ENCODE data around the gene SMARCA2.

The SMARCA2 gene

DNA sequence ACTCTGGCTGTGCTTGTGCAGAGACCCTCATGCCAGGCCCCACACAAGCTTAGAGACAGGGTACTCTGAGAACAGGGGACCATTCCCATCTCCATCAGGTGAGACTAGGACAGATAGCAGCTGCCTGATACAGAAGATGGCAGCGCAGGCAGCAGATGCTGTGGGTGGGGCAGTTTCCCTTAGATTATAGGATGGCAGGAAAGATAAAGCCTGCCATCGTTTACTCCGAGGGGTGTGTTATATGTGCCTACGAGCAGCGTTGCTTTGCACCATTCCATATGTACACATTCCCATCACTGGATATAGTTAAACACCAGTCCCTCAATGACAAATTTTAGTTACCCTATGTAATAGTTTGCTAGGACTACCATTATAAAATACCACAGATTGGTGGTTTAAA is 135.2 kb downstream of the SMARCA2 start:
- DNase-seq: no peak

DNA sequence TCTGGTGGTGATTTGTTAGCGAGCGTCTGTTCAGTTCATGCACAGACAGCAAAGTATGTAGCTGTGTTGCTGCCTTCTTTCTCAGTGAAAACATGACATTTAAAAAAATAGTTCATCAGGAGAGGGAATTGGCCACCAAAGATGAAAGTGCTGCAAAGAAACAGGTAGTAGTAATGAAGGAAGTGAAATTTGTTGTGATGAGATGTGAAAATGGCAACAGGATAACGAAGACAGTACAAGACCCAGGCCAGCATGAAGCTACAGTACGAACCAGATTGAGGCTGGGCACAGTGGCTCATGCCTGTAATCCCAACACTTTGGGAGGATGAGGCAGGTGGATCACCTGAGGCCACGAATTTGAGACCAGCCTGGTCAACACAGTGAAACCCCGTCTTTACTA is 136.0 kb downstream of the SMARCA2 start:
- no peak for DNase-seq

DNA sequence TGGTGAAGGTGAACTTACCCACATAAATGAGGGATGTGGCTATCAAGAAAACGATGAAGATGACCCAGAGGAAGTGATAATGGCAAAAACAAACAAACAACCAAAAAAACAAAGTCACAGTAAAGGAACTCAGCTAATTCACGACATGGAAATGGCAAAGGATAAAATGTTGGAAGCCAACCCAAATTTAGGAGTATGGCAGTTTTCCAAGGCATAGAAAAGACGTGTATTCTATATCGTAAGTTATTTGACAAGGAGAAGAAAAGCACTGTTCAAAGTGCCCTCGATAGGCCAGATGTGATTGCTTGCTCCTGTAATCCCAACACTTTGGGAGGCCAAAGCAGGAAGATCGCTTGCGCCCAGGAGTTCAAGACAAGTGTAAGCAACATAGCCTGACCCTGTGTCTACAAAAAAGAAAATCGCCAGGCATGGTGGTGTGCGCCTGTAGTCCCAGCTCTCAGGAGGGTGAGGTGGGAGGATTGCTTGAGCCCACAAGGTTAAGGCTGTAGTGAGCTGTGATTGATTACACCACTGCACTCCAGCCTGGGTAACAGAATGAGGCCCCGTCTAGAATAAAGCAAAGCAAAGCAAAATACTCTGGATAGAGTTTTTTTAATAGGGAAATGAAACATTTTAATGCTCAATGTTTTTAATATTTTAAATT is 138.0 kb downstream of the SMARCA2 start:
- DNase-seq: no peak

DNA sequence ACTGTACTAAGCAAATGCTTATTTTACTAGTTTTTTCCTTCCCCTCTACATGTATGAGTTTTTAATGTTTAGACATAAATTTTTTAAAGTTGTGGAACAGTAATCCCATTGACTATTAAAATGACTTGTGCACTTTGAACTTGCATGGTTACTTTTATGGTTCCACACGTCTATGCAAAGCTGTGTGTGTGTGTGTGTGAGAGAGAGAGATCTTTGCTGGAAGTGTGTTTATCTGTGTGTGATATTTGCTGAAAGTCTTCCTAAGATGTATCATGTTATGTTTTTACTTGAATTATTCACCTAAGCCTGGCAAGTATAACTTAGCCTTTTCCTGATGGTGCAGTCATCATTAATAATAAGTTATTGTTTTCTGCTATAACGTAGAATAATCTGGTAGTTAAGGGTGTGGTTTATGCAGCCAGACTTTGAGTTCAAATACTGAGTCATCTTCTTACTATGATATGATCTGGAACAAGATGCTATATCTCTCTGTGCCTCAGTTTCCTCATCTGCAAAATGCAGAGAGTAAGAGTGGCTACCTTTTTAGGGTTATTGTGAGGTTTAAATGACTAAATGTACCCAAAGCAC is 138.6 kb downstream of the SMARCA2 start:
- DNase-seq: no peak

DNA sequence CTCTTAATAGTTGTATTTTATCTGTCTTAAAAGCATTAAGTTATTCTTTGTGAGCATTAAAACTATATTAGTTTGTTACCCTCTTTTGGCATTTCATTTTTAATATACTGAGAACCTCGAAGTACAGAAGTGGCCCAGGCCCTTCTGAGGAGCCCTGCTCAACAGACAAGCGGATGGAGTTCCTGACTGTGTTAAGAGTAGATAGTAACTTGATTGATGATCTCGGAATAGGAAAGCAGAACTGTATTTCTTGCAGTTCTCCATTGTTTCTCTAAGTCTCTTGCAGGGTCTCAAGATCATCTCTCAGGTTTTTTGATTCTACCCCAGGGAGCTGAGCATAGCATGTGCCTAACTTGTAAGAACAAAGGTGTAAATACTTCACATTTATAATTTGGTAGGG is 139.6 kb downstream of the SMARCA2 start:
- DNase-seq: no peak

DNA sequence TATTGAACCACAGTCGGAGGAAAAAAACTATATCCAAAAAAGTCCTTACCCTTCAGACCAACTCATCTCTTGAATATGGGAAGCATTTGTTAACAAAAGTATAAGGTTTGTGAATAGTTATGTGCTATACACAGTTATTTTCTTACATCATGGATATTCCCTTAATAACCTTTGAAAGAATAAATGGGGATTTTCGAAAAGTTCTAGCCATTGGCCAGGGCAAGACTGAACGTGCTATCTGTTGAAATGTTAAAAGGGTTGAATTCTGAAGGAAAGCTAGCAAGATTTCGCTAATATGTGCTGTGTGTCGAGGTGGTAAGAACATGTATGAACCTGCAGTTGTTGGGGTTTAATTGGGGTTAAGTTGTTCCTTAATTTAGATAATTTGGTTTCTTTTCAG is 140.8 kb downstream of the SMARCA2 start:
- no peak for DNase-seq

DNA sequence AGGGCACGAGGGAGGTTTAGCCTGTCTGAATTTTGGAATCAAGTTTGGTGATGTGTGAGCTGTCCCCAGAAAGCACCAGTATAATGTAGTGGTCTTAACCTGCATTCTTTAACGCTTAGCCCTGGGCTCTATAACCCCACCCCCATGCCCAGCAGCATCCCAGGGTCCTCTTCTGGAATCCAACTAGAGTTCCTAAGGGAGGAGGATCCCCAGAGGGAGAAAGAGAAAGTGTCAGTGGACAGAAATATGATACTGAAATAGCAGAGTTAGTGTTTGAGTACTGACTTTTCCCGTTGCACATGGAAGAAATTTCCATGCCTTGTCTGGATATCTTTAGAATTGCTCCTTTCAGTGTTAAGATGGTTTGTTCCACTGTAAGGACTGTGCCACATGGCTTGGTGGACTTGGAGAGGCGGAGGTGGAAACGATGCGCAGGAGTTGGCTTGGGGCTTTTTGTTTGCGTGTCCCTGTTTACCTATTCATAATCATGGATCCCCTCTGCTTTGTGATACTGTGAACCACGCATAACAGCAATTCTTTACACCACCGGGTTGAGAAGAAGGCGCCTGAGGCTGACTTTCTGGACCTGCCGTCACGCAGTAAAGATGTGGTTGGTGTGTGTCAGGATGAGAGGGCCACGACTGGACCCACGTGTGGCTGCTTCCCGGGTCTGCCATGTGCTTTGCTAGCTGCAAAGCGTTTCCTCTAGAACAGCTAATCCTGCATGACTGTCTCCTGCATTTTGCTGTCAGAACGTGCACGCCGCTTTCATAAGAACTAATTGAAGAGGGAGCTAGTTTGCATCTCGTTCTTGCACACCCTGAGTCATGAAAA is 142.3 kb downstream of the SMARCA2 start:
- DNase-seq: no peak

DNA sequence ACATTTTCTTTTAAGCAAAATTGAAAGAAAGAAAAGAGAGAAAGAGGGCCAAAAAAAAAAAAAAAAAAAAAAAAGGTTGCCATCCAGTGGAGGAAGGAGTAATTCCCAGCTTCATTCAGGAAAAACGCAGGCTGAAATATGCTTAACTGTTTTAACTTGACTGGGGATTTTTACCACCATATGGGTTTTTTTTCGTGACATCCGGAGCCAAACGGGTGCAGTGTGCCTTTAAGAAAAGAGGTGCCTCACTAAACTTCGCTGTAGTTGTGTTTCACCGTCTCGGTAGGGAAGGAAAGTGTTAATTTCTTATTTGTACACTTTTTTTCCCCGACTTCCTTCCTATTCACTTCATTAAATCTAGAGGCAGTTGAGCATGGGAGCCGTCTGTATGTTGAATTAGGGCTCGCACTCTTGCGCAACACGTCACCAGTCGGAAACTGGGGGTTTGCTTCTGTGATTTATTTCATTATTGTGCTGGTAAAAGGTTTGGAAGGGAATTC is 143.0 kb downstream of the SMARCA2 start:
- DNase-seq: no peak

DNA sequence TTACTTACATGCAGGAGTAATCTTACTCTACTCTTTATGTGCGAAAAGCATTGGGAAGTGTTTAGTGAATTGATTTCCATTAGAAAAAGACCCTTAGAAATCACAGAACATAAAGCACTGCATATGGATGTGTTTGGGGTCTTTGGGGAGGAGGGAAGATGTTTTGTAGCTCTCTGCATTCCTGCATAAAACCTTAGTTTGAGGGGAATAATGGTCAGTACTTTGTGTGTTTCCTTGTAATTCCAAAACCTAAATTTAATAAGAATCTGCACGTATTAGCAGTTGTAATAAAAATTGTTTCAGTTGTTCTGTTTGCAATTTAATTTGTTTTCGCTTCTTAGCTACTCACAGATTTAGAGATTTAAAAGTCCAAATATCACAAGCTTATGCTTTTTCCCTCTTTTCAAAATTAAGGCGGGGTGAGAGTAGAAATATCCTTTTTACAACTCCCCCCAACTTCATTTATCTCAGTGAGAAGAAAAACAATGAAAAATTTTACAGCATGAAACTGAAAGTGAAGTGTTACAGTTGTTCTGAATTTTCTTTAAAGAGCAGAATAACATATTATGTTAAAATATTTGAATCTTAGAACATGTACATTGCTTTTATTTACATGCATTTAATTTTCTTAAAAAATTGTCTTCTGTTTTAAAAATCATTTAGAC is 143.8 kb downstream of the SMARCA2 start:
- no peak for DNase-seq

DNA sequence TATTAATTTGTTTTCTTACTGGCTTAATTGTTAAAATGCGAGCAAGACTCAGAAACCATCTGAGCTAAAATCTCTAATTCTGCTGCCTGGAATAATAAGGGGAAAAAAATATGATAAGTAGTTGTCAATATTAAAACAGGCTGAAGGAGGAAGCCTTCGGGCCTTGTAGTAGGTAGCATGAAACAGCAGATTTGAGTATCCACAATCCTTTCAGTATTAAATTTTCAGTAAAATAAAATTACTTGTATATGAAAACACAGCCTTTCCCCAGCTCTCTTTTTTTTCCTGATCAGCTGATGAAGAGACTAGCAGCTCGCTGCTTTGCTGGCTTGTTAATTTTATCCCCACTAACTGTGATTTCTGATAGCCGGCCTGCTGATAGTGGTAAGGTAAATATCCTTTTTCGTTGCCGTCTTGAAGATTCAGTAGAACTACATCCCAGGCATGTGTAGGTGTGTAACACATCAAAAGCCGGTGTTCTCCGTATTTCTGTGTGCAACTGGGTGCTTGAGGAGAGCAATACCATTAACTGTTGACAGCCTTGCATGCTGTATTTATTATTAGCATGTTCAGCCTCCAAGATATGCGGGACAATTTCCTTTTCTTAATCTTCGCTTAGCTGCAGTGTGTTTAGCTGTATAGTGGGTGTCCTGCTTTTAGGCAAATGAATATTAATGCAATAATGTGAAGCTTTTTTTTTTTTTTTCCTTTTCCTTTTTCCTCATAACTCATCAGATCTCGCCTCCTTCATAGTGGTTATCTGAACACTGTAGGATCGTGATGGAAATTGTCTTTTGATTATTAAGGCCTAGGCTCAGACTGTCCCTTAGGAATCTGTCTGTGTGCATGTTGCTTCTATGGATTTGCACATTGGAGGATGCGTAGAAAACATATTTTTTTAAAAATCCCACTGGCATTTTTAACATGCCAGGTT is 144.6 kb downstream of the SMARCA2 start:
- DNase-seq: no peak

DNA sequence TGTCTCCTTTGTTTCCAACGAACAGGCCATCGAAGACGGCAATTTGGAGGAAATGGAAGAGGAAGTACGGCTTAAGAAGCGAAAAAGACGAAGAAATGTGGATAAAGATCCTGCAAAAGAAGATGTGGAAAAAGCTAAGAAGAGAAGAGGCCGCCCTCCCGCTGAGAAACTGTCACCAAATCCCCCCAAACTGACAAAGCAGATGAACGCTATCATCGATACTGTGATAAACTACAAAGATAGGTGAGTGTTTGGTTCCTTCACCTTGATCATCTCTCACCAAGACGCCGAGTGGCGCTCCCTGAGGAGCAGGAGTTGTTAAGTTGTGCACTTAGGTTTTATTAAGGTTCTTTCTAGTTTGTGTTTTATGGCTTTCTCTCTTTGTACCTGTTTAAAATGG is 146.5 kb downstream of the SMARCA2 start:
- DNase-seq: no peak

DNA sequence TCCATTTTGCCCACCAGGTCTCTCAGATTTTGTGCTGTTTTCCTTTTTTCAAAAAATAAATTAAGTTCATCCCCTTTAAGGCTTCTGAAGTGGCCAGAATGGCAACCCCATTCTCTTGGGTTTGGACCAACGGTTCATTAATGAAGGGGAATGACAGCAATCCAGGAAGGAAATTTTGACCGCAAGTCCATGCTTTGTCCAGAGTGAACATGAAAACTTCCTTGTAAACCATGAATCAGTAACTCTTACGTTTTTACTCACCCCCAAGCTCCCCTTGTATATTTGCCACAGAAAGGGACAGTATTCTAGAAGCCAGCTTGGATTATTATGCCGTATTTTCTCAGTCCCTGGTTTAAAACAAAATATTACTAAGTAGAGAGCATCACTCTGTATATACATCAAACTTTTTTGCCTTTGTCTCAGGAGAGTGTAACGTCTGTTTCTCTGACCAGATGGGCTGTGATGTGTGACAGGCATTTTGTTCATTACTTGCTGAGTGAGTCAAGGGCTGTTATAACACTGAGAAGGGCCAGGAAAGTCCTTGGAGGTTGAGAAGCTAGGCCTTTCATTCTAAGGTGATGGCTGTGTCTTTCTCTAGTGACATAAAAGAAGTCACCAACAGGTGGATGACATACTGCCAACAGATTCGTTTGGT is 148.2 kb downstream of the SMARCA2 start:
- no peak for DNase-seq

DNA sequence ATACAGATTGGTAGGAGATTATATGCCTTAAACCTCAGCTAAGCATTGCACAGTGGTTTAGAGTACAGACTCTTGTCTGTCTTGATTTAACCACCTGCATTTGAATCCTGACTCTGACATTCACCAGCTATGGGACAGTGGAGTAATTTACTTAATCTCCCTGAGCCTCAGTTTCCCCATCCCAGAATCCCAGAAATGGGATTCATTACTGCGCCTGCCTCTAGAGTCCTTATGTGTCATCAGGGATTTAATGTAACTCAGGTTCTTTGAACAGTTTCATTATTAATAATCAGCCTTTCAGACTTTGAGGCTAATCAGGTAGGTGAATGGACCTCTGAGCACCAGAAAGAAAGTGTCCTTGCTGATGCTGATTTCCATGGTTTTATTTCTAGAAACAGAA is 149.1 kb downstream of the SMARCA2 start:
- no peak for DNase-seq

DNA sequence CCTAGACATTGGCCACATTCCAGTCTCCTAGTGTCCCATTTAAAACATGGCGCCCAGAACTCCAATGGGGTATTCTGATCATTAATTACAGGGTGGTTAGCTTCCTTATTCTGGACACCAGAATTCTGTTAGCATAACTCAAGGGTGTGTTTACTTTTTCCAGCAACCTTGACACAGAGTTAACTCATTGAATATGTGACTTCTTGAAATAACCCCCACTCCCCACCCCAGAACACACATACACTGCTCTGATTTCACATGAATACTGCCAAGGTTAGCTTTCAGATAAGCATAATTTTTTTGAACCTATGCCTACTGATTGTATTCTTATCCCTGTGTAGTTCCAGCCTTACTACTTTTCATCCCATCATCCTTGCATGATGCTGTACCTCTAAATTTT is 151.1 kb downstream of the SMARCA2 start:
- DNase-seq: no peak

DNA sequence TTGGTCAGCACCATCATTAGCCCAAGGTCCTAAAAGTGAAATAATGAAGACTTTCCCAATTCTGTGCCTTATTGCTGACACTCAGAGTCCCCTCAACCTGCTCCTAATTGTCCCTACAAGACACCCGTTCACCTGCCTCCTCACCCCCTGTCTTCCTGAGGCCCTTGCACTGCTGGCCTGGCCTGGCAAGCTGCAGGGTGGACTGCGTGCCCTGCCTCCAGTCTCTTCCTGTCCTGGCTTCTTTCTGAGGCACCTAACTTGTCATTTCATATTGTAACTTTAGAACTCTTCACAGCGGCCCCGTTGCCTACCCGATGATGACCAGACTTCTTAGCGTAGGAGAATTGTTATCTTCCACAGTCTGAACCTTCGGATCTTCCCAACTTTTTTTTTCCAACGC is 153.9 kb downstream of the SMARCA2 start:
- no peak for DNase-seq

DNA sequence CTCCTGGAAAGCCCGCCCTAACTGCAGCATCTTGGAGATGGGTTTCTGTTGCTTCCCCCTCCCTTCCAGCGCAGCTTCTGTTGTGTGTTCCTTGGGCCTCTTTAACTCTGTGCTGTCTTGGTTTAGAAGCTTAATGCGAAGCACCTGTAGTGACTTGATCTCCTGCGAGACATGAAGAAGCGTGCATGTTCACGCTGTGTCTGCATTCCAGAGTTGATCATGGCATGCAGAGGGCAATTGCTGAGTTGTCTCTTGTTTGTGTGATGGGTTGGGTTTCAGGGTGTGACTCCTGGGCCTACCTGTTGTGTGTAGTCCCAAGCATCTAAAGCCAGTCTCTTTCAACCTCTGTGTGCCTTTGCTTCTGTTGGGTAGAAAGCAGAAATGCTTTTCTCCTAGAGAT is 155.6 kb downstream of the SMARCA2 start:
- no peak for DNase-seq

DNA sequence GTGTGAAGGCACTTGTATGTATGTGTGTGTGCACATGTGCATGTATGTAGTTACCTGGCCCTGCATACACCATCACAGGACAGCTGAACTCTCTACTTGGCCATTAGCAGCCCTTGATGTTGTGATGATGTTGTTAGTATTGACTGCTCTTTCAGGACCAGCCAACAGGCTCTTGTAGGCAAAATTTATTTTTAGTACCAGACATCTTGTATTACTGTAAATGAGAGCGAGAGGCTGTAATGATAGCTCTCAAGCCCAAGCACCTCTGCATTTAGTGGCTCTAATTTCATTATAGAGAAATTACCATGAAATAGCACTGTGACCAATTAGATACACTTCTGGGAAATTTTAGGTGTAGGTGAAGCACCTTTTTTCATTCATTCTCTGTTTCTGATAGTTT is 158.0 kb downstream of the SMARCA2 start:
- no peak for DNase-seq

DNA sequence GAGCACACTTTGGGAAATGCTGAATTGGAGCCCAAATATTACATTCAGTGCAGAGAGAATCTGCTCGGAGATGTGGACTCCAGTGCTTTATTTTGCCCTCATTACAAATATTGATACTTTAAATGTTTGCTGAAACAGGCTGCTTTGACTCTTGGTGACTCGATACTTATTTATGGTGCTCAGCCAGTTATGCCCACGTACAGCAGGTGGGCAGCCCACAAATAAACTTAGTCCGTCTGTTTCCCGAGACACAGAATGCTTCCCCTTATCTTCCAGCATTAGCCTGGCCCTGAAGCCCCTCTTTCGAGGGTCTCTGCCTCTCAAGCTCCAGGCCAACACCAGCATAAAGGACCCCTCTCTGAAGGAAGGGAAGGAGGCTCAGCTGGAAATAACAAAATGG is 158.7 kb downstream of the SMARCA2 start:
- no peak for DNase-seq

DNA sequence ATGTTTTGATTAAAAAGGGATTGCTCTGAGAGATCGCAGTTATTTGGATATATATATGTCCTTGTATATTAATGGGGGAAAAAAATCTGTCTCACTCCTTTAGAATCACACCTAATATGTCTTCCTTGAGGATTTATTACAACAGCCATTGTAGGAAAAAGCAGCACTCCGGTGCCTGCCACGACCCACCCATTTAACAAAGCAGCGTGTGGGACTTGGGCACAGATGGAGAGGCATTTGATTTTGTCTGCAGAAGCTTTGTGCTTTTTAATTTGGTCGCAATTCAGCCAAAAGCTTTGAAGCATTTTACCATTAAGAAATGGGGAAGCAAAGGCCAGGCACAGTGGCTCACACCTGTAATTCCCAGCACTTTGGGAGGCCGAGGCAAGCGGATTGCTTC is 159.2 kb downstream of the SMARCA2 start:
- DNase-seq: no peak

DNA sequence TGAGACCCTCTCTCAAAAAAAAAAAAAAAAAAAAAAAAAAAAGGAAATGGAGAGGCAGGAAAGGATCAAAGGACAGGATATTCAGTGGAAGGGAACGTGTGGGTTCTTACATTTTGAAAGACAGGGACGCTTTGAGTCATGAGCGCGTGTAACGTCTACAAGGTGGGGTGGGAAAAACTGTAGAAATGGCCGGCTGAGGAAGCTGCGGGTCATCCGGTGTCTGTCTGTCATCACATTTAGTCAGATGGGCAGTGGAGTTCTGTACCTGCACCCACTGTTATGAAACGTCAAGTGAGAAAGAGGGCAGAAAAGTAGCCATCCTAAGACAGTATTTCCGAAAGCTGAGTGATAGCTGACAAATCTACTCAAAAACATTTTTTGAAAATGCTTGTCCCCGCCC is 159.8 kb downstream of the SMARCA2 start:
- no peak for DNase-seq

DNA sequence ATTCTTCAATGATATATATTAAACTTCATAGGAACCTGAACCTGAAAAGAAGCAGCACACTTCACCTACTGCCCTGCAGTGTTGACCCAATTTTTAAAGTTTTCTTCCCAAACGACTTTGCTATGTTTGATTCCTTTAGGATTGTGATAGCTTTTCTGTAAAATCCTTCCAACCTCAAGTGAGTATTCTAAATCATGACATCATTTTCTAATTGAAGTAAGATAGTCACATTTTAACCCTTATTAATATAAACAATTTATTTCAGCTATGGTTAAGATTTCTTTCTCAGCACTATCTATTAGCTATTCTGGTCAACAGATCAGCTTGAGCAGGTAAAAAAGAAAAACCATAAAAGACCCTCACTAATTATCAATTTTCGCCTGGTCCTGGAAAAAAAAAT is 162.0 kb downstream of the SMARCA2 start:
- DNase-seq: no peak
